GM21381 (cell line): Measurements from ENCODE around the gene PTOV1.

Source experiments
- ATAC-seq: cut with Tn5 transposase; IDR thresholded peaks from one replicate; pipeline ENCODE4 v1.9.1; 2021; ENCODE audit warnings: mild to moderate bottlenecking, moderate library complexity; ENCODE audit not compliant: unreplicated experiment

Gene PTOV1

GRCh38 chr19:49873129-49873521 is 22.2 kb downstream of the PTOV1 start:
- ATAC-seq, result no peak

- no peak for ATAC-seq
Observed at GRCh38 chr19:49873834-49874233, 22.9 kb downstream of the PTOV1 start.

GRCh38 chr19:49874503-49875157 is 23.7 kb downstream of the PTOV1 start:
- ATAC-seq, result no peak

GRCh38 chr19:49875177-49875576 is 24.2 kb downstream of the PTOV1 start:
- ATAC-seq, result no peak

GRCh38 chr19:49875857-49876421 is 25.0 kb downstream of the PTOV1 start:
- no peak for ATAC-seq

GRCh38 chr19:49876422-49877019 is 25.6 kb downstream of the PTOV1 start:
- ATAC-seq, result peak; percentile 45

GRCh38 chr19:49877020-49877878 is 26.3 kb downstream of the PTOV1 start, which contains the start of the genes AKT1S1 and TBC1D17:
AKT1S1 (minus strand) TSS chr19:49877355; CDS start chr19:49873295, 4,060 bp downstream.
TBC1D17 (plus strand) TSS chr19:49877702; CDS start chr19:49877724, 22 bp downstream.
- peak; percentile 60 for ATAC-seq

GRCh38 chr19:49877879-49878743 is 27.2 kb downstream of the PTOV1 start:
- ATAC-seq, result peak; percentile 40

GRCh38 chr19:49878744-49879070 is 27.7 kb downstream of the PTOV1 start:
- no peak for ATAC-seq

- ATAC-seq, result no peak
Observed at GRCh38 chr19:49879243-49879963, 28.4 kb downstream of the PTOV1 start.

GRCh38 chr19:49880162-49880869 is 29.4 kb downstream of the PTOV1 start:
- no peak for ATAC-seq

GRCh38 chr19:49881186-49881585 is 30.2 kb downstream of the PTOV1 start:
- no peak for ATAC-seq

GRCh38 chr19:49881672-49882394 is 30.9 kb downstream of the PTOV1 start:
- no peak for ATAC-seq

- no peak for ATAC-seq
Observed at GRCh38 chr19:49882643-49883042, 31.7 kb downstream of the PTOV1 start.

- no peak for ATAC-seq
Observed at GRCh38 chr19:49883094-49883493, 32.1 kb downstream of the PTOV1 start.

GRCh38 chr19:49884109-49884508 is 33.1 kb downstream of the PTOV1 start:
- no peak for ATAC-seq

GRCh38 chr19:49884760-49885159 is 33.8 kb downstream of the PTOV1 start:
- ATAC-seq, result no peak

GRCh38 chr19:49887037-49887664 is 36.2 kb downstream of the PTOV1 start:
- ATAC-seq, result no peak
